A549 (cell line): Measurements from ENCODE around the gene SH3BP5. TPM values are rescaled to one million over a fixed set of nuclear protein-coding genes. Genes with fewer than 3 reads are reported as not detected.

Source experiments
- ATAC-seq, 2 experiments: fragments of 200-7000 bp in 1 of 2; fragments of >200 bp in 1 of 2; cut with Nextera tagmentation in 1 of 2; cut with Tn5 transposase in 1 of 2; 3 replicates each; pipeline versions ENCODE4 v1.8.0 to v1.9.1; 2018 to 2020; ENCODE audit warnings: mild to moderate bottlenecking in 1 of 2, moderate library complexity in 1 of 2
- CTCF ChIA-PET: fragments of 300-600 bp; sonication (Branson Sonifier 250); formaldehyde crosslinking; extraction: SDS; loops from one replicate; lab custom pipeline; 2021; ENCODE audit warnings: antibody characterized with exemption, inconsistent platforms; lab: Yijun Ruan, JAX
- POLR2A ChIA-PET: fragments of 350-600 bp; formaldehyde crosslinking; extraction: SDS; loops from one replicate; lab custom pipeline; 2021; ENCODE audit warnings: antibody characterized with exemption, inconsistent platforms; lab: Yijun Ruan, JAX
- DNase-seq, 2 experiments: peaks; one replicate each; pipeline versions ENCODE4 v3.0.0 to v3.0.0-alpha.2; 2011 to 2016; ENCODE audit warnings: low read depth in 1 of 2, low spot score in 1 of 2
- FAIRE-seq: peaks from 2 replicates; lab custom pipeline; 2011; peaks lifted over from hg19 to GRCh38; lab: Jason Lieb, UNC
- H3K27ac ChIP-seq, 2 experiments: fragments of >200 bp; sonication (Bioruptor Twin); formaldehyde crosslinking; 3 replicates each; pipeline ENCODE4 v1.5.1; 2016 to 2017
- H3K4me1 ChIP-seq: fragments of >200 bp; sonication (Bioruptor Twin); formaldehyde crosslinking; 3 replicates; pipeline ENCODE4 v1.6.1; 2016
- H3K4me2 ChIP-seq: fragments of >200 bp; sonication (Bioruptor Twin); formaldehyde crosslinking; 3 replicates; pipeline ENCODE4 v1.6.1; 2016
- H3K4me3 ChIP-seq: fragments of >200 bp; sonication (Bioruptor Twin); formaldehyde crosslinking; 3 replicates; pipeline ENCODE4 v1.5.1; 2016
- H3K9me3 ChIP-seq: fragments of >200 bp; sonication (Bioruptor Twin); formaldehyde crosslinking; 3 replicates; pipeline ENCODE4 v1.6.1; 2016
- CBX2 ChIP-seq: fragments of 200-600 bp; sonication (generic); IDR thresholded peaks from 2 replicates; pipeline ENCODE4 v1.6.1; 2016; ENCODE audit warnings: low read depth, mild to moderate bottlenecking, borderline replicate concordance
- CHD2 ChIP-seq: fragments of 150-350 bp; IDR thresholded peaks from 2 replicates; pipeline ENCODE4 v1.6.1; 2014; ENCODE audit warnings: low read length; ENCODE audit not compliant: partially characterized antibody
- EP300 ChIP-seq, 2 experiments: fragments of >200 bp; sonication (Bioruptor Twin); formaldehyde crosslinking; IDR thresholded peaks; 2 replicates in 1 of 2; 3 replicates in 1 of 2; pipeline ENCODE4 v1.6.1; 2016 to 2017
- ESRRA ChIP-seq: fragments of 150-350 bp; IDR thresholded peaks from 2 replicates; pipeline ENCODE4 v1.6.1; 2014; ENCODE audit warnings: mild to moderate bottlenecking, low read length, borderline replicate concordance
- FOXS1 ChIP-seq: fragments of 250-450 bp; sonication (Bioruptor Pico); IDR thresholded peaks from 2 replicates; pipeline ENCODE4 v1.5.0; 2020; ENCODE audit warnings: mild to moderate bottlenecking, moderate library complexity
- JUN ChIP-seq, 2 experiments: fragments of >200 bp; sonication (Bioruptor Twin); formaldehyde crosslinking; IDR thresholded peaks; 2 replicates in 1 of 2; 3 replicates in 1 of 2; pipeline ENCODE4 v1.6.1; 2016 to 2017
- KDM5A ChIP-seq: fragments of 200-600 bp; sonication (generic); IDR thresholded peaks from 2 replicates; pipeline ENCODE4 v1.6.1; 2016; ENCODE audit warnings: antibody characterized with exemption, mild to moderate bottlenecking
- MAFK ChIP-seq: fragments of 450-650 bp; IDR thresholded peaks from 2 replicates; pipeline ENCODE4 v1.6.1; 2014; ENCODE audit not compliant: partially characterized antibody
- PHF8 ChIP-seq: fragments of 200-600 bp; sonication (generic); IDR thresholded peaks from 2 replicates; pipeline ENCODE4 v1.6.1; 2016; ENCODE audit warnings: low read depth, mild to moderate bottlenecking, antibody characterized with exemption, moderate library complexity, borderline replicate concordance
- POLR2A ChIP-seq: IDR thresholded peaks from 2 replicates; pipeline ENCODE4 v1.6.1; 2012; ENCODE audit warnings: mild to moderate bottlenecking, low read length
- RARB ChIP-seq: fragments of 250-450 bp; sonication (Bioruptor Pico); IDR thresholded peaks from 2 replicates; pipeline ENCODE4 v1.8.0; 2021; ENCODE audit warnings: mild to moderate bottlenecking, moderate library complexity
- RNF2 ChIP-seq: fragments of 200-600 bp; sonication (generic); IDR thresholded peaks from 2 replicates; pipeline ENCODE4 v1.6.1; 2016; ENCODE audit warnings: low read depth, mild to moderate bottlenecking, antibody characterized with exemption, moderate library complexity, borderline replicate concordance
- SMC3 ChIP-seq: fragments of >200 bp; sonication (Bioruptor Twin); formaldehyde crosslinking; IDR thresholded peaks from 3 replicates; pipeline ENCODE4 v1.6.1; 2018; ENCODE audit warnings: inconsistent platforms
- SREBF2 ChIP-seq: fragments of 450-650 bp; IDR thresholded peaks from 2 replicates; pipeline ENCODE4 v1.6.1; 2014; ENCODE audit warnings: mild to moderate bottlenecking, moderate library complexity
- WGBS: methylation state at CpG from one replicate; pipeline ENCODE4 v1.1.6; 2017; ENCODE audit errors: missing lambda C conversion rate; 5-methylcytosine and 5-hydroxymethylcytosine counted together
- polyA plus RNA-seq, 4 experiments: library from polyadenylated mRNA; depleted of rRNA in 3 of 4; stranded (reverse); fragments of >200 nt; fragmentation: RNase III in 1 of 4; extraction: RNeasy Plus Mini Kit Qiagen cat#74134 plus additional on column Dnase treatment in 1 of 4; gene quantifications; 2 replicates in 3 of 4; 3 replicates in 1 of 4; pipeline ENCODE4 v1.2.3, GENCODE V29; 2011 to 2017
- TF ChIP-seq, protein P1 (sequence below): fragments of 250-450 bp; sonication (Bioruptor Pico); IDR thresholded peaks from 2 replicates; pipeline ENCODE4 v1.5.0; 2021; ENCODE audit warnings: mild to moderate bottlenecking, moderate library complexity, borderline replicate concordance
- TF ChIP-seq, protein P2 (sequence below): IDR thresholded peaks from 2 replicates; pipeline ENCODE4 v1.6.1; 2012
- TF ChIP-seq, protein P3 (sequence below): fragments of >200 bp; sonication (Bioruptor Twin); formaldehyde crosslinking; IDR thresholded peaks from 3 replicates; pipeline ENCODE4 v1.6.1; 2016

Gene SH3BP5
- polyA plus RNA-seq, 2 of the 4 experiments (the other 2 are of a cell fraction), result 10.9 to 16.0 TPM

DNA sequence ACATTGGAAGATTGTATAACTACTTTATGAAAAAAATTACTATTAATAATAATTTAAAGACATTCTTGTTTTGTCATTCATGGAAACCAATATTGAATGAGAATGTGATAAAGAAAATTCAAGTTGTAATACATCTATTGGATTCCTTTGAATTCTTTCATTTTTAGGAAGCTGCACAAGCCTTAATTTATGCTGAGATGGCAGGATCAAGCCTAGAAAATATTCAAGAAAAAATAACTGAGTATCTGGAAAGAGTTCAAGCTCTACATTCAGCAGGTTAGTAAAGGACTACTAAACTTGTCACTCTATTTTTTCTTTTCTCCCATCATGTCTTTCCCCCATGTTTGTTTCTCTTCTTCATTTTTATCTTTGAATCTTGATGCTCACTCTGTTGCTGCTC is 120.4 kb downstream of the SH3BP5 start:
- Histone ChIP-seq H3K27ac (no peak overlapping the region), H3K4me3 (no peak overlapping the region), H3K4me1 (peaks cover 11% of the 10 kb centered on the region), H3K9me3 (no peaks in the 10 kb centered on the region), H3K4me2 (no peak overlapping the region)
- no peak for FAIRE-seq
- no peak for DNase-seq
- peak; percentile 67 for TF ChIP-seq MAFK
- TF ChIP-seq, protein P1, sequence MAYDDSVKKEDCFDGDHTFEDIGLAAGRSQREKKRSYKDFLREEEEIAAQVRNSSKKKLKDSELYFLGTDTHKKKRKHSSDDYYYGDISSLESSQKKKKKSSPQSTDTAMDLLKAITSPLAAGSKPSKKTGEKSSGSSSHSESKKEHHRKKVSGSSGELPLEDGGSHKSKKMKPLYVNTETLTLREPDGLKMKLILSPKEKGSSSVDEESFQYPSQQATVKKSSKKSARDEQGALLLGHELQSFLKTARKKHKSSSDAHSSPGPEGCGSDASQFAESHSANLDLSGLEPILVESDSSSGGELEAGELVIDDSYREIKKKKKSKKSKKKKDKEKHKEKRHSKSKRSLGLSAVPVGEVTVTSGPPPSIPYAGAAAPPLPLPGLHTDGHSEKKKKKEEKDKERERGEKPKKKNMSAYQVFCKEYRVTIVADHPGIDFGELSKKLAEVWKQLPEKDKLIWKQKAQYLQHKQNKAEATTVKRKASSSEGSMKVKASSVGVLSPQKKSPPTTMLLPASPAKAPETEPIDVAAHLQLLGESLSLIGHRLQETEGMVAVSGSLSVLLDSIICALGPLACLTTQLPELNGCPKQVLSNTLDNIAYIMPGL (CRISPR knock-in tag), result no peak
- no peak for TF ChIP-seq CBX2
- no peak for ATAC-seq
- ChIA-PET CTCF (interaction anchor here (0.8 to 1.0 kb wide), 3 partner anchors 9 to 83 kb away, joined by 3 read pairs; no protein-coding TSS in a partner anchor), POLR2A (no interaction called here)

DNA sequence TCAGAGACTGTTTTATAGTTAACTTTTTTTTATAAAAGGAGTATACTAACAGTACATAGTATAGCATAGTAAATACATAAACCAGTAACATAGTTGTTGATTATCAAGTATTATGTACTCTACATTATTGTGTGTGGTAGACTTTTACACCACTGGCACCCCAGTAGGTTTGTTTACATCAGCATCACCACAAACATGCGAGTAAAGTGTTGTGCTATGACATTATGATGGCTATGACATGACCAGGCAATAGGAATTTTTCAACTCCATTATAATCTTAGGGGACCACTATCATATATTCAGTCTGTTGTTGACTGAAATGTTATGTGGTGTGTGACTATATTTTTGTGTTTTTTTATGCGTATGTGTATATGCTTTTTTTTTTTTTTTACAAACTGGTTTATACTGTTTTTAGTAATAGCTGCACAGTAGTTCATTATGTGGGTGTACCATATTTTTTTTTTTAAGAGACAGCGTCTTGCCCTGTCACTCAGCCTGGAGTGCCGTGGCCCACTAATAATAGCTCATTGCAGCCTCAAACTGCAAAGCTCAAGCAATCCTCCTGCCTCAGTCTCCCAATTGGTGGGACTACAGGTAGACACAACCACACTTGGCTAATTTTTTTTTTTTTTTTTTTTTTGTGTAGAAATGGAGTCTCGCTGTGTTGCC is 124.4 kb downstream of the SH3BP5 start:
- no peak for DNase-seq
- CTCF ChIA-PET, result interaction anchor here (0.6 to 2.2 kb wide), 8 partner anchors 14 to 555 kb away, joined by 3 to 5 read pairs (median 4); no protein-coding TSS in a partner anchor
- Histone ChIP-seq H3K4me1 (peaks cover 19% of the 10 kb centered on the region), H3K4me2 (peak overlapping the region; percentile 89), H3K4me3 (peak overlapping the region; percentile 87; the same call in 1 of the 3 replicates), H3K9me3 (no peaks in the 10 kb centered on the region), H3K27ac (no peak overlapping the region)
- POLR2A ChIA-PET, result interaction anchor here (0.9 kb wide), 1 partner anchor 50 kb away, joined by 3 read pairs; no protein-coding TSS in a partner anchor
- ATAC-seq, result no peak
- no peak for FAIRE-seq
- 92% methylated on average over 5 of the region's 5 CpGs for WGBS
- TF ChIP-seq FOXS1 (no peak), POLR2A (no peak), EP300 (IDR thresholded peaks at IDR 0.05) (no peak), PHF8 (no peak), ESRRA (no peak), RNF2 (no peak), JUN (IDR thresholded peaks at IDR 0.05) (no peak), KDM5A (no peak), CBX2 (no peak), CHD2 (no peak), RARB (CRISPR knock-in tag) (no peak), SREBF2 (no peak), SMC3 (no peak)
- TF ChIP-seq, protein P1 (CRISPR knock-in tag), result no peak
- TF ChIP-seq, protein P2, sequence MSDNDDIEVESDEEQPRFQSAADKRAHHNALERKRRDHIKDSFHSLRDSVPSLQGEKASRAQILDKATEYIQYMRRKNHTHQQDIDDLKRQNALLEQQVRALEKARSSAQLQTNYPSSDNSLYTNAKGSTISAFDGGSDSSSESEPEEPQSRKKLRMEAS, result no peak
- TF ChIP-seq, protein P3, sequence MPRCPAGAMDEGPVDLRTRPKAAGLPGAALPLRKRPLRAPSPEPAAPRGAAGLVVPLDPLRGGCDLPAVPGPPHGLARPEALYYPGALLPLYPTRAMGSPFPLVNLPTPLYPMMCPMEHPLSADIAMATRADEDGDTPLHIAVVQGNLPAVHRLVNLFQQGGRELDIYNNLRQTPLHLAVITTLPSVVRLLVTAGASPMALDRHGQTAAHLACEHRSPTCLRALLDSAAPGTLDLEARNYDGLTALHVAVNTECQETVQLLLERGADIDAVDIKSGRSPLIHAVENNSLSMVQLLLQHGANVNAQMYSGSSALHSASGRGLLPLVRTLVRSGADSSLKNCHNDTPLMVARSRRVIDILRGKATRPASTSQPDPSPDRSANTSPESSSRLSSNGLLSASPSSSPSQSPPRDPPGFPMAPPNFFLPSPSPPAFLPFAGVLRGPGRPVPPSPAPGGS, result no peak
